T-cell (primary cell): ENCODE data around the gene CRYBG3. TPM values are rescaled to one million over a fixed set of nuclear protein-coding genes. Genes with fewer than 3 reads are reported as not detected.
A peak's percentile ranks its signal among the peaks of the same experiment; 100 is the strongest.

Experiments used
- ATAC-seq, 4 experiments: fragments of 200-7000 bp in 3 of 4; fragments of 150-1000 bp in 1 of 4; cut with Tn5 transposase; replicated peaks in 1 of 4; 1 replicate in 3 of 4; 2 replicates in 1 of 4; pipeline ENCODE4 v1.10.0; 2021; ENCODE audit warnings: moderate library complexity in 3 of 4, mild to moderate bottlenecking in 2 of 4, moderate number of reproducible peaks in 1 of 4
- CTCF ChIA-PET, 2 donors: fragments of 300-600 bp; sonication (Branson Sonifier 250); formaldehyde crosslinking; loops; one replicate each; lab custom pipeline; 2022; ENCODE audit warnings: antibody characterized with exemption in 2 of 2; lab: Charles Lee
- POLR2A ChIA-PET, 2 donors: fragments of 300-600 bp; sonication (Branson Sonifier 250); formaldehyde crosslinking; loops; one replicate each; lab custom pipeline; 2022; ENCODE audit warnings: antibody characterized with exemption in 2 of 2; lab: Charles Lee
- DNase-seq, 35 experiments: peaks; one replicate each; pipeline versions ENCODE4 v3.0.0 to v3.0.0-alpha.2; 2013 to 2023
- H3K27ac ChIP-seq: one replicate; pipeline ENCODE4 v1.5.1; 2013; ENCODE audit warnings: low read length
- H3K27me3 ChIP-seq, 2 experiments: replicated peaks in 1 of 2; 1 replicate in 1 of 2; 2 replicates in 1 of 2; pipeline versions ENCODE4 v1.6.1 to v1.7.0; 2013; ENCODE audit warnings: low read length in 1 of 2, mixed read lengths in 1 of 2; ENCODE audit not compliant: control insufficient read depth in 2 of 2, insufficient read depth in 2 of 2; ENCODE audit errors: extremely low read depth in 1 of 2
- H3K36me3 ChIP-seq, 2 donors: 1 replicate in 1 of 2; 2 replicates in 1 of 2; pipeline versions ENCODE4 v1.6.1 to v1.7.0; 2013; ENCODE audit warnings: low read length in 1 of 2; ENCODE audit not compliant: control insufficient read depth in 2 of 2, insufficient read depth in 1 of 2; ENCODE audit errors: extremely low read depth in 1 of 2
- H3K4me1 ChIP-seq, 2 experiments: 1 replicate in 1 of 2; 2 replicates in 1 of 2; pipeline versions ENCODE4 v1.6.1 to v1.7.0; 2013; ENCODE audit warnings: low read length in 2 of 2, mixed read lengths in 1 of 2; ENCODE audit not compliant: insufficient read depth in 2 of 2, control insufficient read depth in 1 of 2; ENCODE audit errors: extremely low read depth in 1 of 2
- H3K4me3 ChIP-seq, 2 donors: 1 replicate in 1 of 2; 2 replicates in 1 of 2; pipeline versions ENCODE4 v1.5.1 to v1.7.0; 2013; ENCODE audit warnings: mild to moderate bottlenecking in 2 of 2, low read length in 1 of 2, moderate library complexity in 1 of 2; ENCODE audit not compliant: control insufficient read depth in 1 of 2; ENCODE audit errors: extremely low read depth in 1 of 2
- H3K9me3 ChIP-seq: 2 replicates; pipeline ENCODE4 v1.7.0; 2013
- H3K27ac Mint-ChIP-seq, 2 donors: one replicate each; pipeline ENCODE4 v1.8.0; 2020 to 2021; ENCODE audit warnings: mild to moderate bottlenecking in 2 of 2, mixed read lengths in 2 of 2
- H3K27me3 Mint-ChIP-seq, 2 donors: one replicate each; pipeline ENCODE4 v1.8.0; 2021 to 2022; ENCODE audit warnings: mixed read lengths in 2 of 2
- H3K36me3 Mint-ChIP-seq: one replicate; pipeline ENCODE4 v1.8.0; 2021; ENCODE audit warnings: mixed read lengths
- H3K4me1 Mint-ChIP-seq, 3 donors: one replicate each; pipeline ENCODE4 v1.8.0; 2020 to 2022; ENCODE audit warnings: mixed read lengths in 3 of 3, mild to moderate bottlenecking in 1 of 3
- H3K4me3 Mint-ChIP-seq, 3 donors: one replicate each; pipeline ENCODE4 v1.8.0; 2020 to 2022; ENCODE audit warnings: mild to moderate bottlenecking in 3 of 3, mixed read lengths in 3 of 3, moderate library complexity in 3 of 3
- H3K9me3 Mint-ChIP-seq, 3 donors: one replicate each; pipeline ENCODE4 v1.8.0; 2020 to 2022; ENCODE audit warnings: mixed read lengths in 3 of 3
- WGBS: methylation state at CpG from one replicate; pipeline ENCODE4 v1.1.5; 2013; ENCODE audit warnings: missing lambda C conversion rate; ENCODE audit not compliant: insufficient coverage; 5-methylcytosine and 5-hydroxymethylcytosine counted together
- total RNA-seq, 35 experiments: library from RNA in 6 of 35; stranded (reverse) in 6 of 35; fragments of 120-200 nt in 1 of 35; gene quantifications; one replicate each; pipeline versions ENCODE4 v1.2.1 to v1.2.4 and lab custom pipeline; 2013 to 2026

The CRYBG3 gene
- total RNA-seq, 5 donors from 2014 or later (not counting 1 experiment from before 2014, with no cell fraction given), result 3.1 to 5.8 (median 5.3) TPM

- H3K4me3 Mint-ChIP-seq, result no peak overlapping the region
- peaks cover 2% of the 10 kb centered on the region for H3K36me3 Mint-ChIP-seq
- ChIA-PET POLR2A (interaction anchor here in 1 of 2 donors (0.5 kb wide), 1 partner anchor 41 kb away, joined by 3 read pairs; no protein-coding TSS in a partner anchor), CTCF (no interaction called here)
- H3K27ac ChIP-seq, result no peak overlapping the region
- no peaks in the 10 kb centered on the region for H3K27me3 ChIP-seq
- H3K9me3 Mint-ChIP-seq, result no peaks in the 10 kb centered on the region
- no peak for DNase-seq
- peaks cover 0 to 5% (median 0%) of the 10 kb centered on the region in 3 donors for H3K4me1 Mint-ChIP-seq
- no peaks in the 10 kb centered on the region for H3K4me1 ChIP-seq
- H3K9me3 ChIP-seq, result no peaks in the 10 kb centered on the region
- ATAC-seq, result no peak
- WGBS, result 83% methylated on average over 1 of the region's 1 CpG
- H3K27me3 Mint-ChIP-seq, result no peaks in the 10 kb centered on the region
- H3K27ac Mint-ChIP-seq, result no peak overlapping the region
- H3K36me3 ChIP-seq, result no peaks in the 10 kb centered on the region
- no peak overlapping the region for H3K4me3 ChIP-seq
Observed at GRCh38 chr3:97862582-97862981, 40.8 kb downstream of the CRYBG3 start.

DNA sequence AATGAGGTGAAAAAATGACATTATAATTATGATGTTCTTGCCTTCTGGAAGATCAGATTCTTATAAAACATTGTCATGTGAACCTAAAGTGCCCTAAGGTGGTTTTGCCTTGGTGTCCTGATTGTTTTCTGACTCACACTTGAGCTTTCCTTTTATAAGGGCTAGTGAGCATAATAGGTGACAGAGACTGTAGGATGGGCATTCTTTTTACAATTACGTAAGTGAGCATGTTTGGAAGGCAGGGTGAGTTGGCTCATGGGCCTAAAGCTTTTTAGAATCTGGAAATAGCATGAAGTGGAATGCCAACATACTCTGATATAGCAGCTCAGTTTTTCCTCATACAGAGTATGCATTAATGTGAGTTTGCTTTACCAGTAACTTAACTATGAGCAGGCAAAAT, 41.2 kb downstream of the CRYBG3 start:
- POLR2A ChIA-PET, result interaction anchor here in 1 of 2 donors (0.5 kb wide), 1 partner anchor 42 kb away, joined by 3 read pairs; no protein-coding TSS in a partner anchor

DNA sequence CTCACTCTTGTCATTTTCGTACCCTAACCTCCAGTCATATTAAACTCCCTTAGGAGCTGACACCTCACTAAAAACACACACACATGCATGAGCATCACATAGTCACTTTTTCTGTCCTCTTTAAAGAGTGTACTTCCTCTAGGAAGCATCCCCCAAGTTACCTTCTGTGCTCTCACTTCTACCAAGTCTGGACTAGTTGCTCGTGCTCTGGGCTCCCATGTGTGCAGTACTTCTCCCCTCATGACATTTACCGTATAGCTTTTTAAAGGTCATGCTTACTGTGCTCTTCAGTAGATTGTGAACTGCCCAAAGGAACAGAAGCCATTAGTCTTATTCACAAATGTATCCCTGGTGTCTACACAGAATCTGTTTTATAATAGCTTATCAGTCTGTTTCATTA, 42.0 kb downstream of the CRYBG3 start:
- no peak for ATAC-seq

More for the DNA sequence above, 41.2 kb downstream of the CRYBG3 start:
- no peak overlapping the region for H3K4me3 Mint-ChIP-seq
- H3K27ac ChIP-seq, result no peak overlapping the region
- CTCF ChIA-PET, result no interaction called here
- no peaks in the 10 kb centered on the region for H3K27me3 ChIP-seq
- H3K9me3 ChIP-seq, result no peaks in the 10 kb centered on the region
- H3K27me3 Mint-ChIP-seq, result no peaks in the 10 kb centered on the region
- no peaks in the 10 kb centered on the region for H3K9me3 Mint-ChIP-seq
- H3K36me3 Mint-ChIP-seq, result peaks cover 2% of the 10 kb centered on the region
- no peak for ATAC-seq
- H3K4me3 ChIP-seq, result no peak overlapping the region
- DNase-seq, result no peak
- H3K4me1 Mint-ChIP-seq, result peaks cover 0 to 5% (median 0%) of the 10 kb centered on the region in 3 donors
- H3K36me3 ChIP-seq, result no peaks in the 10 kb centered on the region
- H3K27ac Mint-ChIP-seq, result no peak overlapping the region
- WGBS, result no CpG with 5 or more reads among the region's 1 CpG
- no peaks in the 10 kb centered on the region for H3K4me1 ChIP-seq

GRCh38 chr3:97871186-97871585, 49.4 kb downstream of the CRYBG3 start:
- Mint-ChIP-seq H3K27me3 (no peaks in the 10 kb centered on the region), H3K27ac (no peak overlapping the region), H3K9me3 (no peaks in the 10 kb centered on the region), H3K4me1 (peaks cover 15 to 22% (median 20%) of the 10 kb centered on the region in 3 donors), H3K36me3 (peaks cover 6% of the 10 kb centered on the region), H3K4me3 (no peak overlapping the region)
- Histone ChIP-seq H3K9me3 (no peaks in the 10 kb centered on the region), H3K27ac (no peak overlapping the region), H3K4me3 (no peak overlapping the region), H3K27me3 (no peaks in the 10 kb centered on the region), H3K36me3 (no peaks in the 10 kb centered on the region), H3K4me1 (no peaks in the 10 kb centered on the region)
- ChIA-PET POLR2A (no interaction called here), CTCF (no interaction called here)
- DNase-seq, result no peak
- 78% methylated on average over 2 of the region's 3 CpGs for WGBS
- no peak for ATAC-seq

More for the DNA sequence above, 42.0 kb downstream of the CRYBG3 start:
- Mint-ChIP-seq H3K27me3 (no peaks in the 10 kb centered on the region), H3K4me3 (no peak overlapping the region), H3K4me1 (peaks cover 0 to 5% (median 0%) of the 10 kb centered on the region in 3 donors), H3K27ac (no peak overlapping the region), H3K36me3 (peaks cover 2% of the 10 kb centered on the region), H3K9me3 (no peaks in the 10 kb centered on the region)
- Histone ChIP-seq H3K4me1 (no peaks in the 10 kb centered on the region), H3K27ac (no peak overlapping the region), H3K27me3 (no peaks in the 10 kb centered on the region), H3K9me3 (no peaks in the 10 kb centered on the region), H3K4me3 (no peak overlapping the region), H3K36me3 (no peaks in the 10 kb centered on the region)
- POLR2A ChIA-PET, result no interaction called here
- CTCF ChIA-PET, result no interaction called here
- no peak for DNase-seq
- 91% methylated on average over 3 of the region's 3 CpGs for WGBS

DNA sequence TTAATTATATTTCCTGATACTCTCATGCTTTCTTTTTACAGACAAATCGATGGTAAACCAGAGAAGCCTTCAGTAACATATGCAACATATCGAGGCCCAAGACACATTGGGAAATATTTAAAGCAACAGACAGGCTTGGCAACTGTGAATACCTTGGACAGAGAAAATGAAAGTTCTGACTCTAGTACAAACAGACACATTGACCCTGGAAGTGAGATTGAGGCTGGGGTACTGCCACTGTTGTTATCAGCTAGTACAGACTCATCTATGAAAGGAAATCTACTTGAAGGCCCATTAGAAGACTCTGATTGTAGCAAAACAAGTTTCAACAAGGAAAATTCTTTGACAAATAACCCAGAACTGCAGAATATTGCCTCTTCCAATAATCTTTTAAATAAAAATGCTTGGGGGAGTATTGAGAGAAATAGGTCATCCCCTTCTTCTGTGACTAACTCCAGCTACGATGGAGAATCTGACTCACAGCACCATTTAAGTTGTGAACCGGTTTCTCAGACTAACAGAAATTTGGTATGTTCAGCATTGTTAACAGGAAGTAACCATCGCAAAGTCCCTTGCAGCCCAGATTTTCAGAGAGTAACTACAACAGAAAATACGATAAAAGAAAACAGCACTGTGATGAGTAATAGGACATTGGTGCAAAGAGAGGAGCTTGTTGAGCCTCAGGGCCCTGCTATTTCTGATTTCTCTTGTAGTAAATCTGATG, 50.2 kb downstream of the CRYBG3 start:
- no peaks in the 10 kb centered on the region for H3K9me3 ChIP-seq
- H3K36me3 ChIP-seq, result no peaks in the 10 kb centered on the region
- H3K4me1 ChIP-seq, result no peaks in the 10 kb centered on the region
- peaks cover 4% of the 10 kb centered on the region for H3K36me3 Mint-ChIP-seq
- H3K27me3 ChIP-seq, result no peaks in the 10 kb centered on the region
- ChIA-PET CTCF (interaction anchor here (0.6 to 1.4 kb wide), 2 partner anchors 50 to 675 kb away, joined by 3 to 4 read pairs; partner anchors contain the start of gene CRYBG3 (in 1 of the 2)), POLR2A (interaction anchor here in 1 of 2 donors (0.5 kb wide), 1 partner anchor 44 kb away, joined by 9 read pairs; no protein-coding TSS in a partner anchor)
- peak overlapping the region; percentile 22 to 51 (median 43) for H3K4me3 Mint-ChIP-seq
- H3K9me3 Mint-ChIP-seq, result peaks cover 0 to 5% (median 0%) of the 10 kb centered on the region in 3 donors
- no peaks in the 10 kb centered on the region for H3K27me3 Mint-ChIP-seq
- peak overlapping the region in 1 of 2 donors; percentile 3 for H3K4me3 ChIP-seq
- peaks cover 15 to 22% (median 20%) of the 10 kb centered on the region in 3 donors for H3K4me1 Mint-ChIP-seq
- DNase-seq, result peak in 2 of 35 experiments; percentile 4 to 24
- WGBS, result 60% methylated on average over 1 of the region's 6 CpGs
- H3K27ac ChIP-seq, result peak overlapping the region; percentile 61
- H3K27ac Mint-ChIP-seq, result peak overlapping the region; percentile 85 to 88
- ATAC-seq, result peak; percentile 54 to 94 (median 82)

DNA sequence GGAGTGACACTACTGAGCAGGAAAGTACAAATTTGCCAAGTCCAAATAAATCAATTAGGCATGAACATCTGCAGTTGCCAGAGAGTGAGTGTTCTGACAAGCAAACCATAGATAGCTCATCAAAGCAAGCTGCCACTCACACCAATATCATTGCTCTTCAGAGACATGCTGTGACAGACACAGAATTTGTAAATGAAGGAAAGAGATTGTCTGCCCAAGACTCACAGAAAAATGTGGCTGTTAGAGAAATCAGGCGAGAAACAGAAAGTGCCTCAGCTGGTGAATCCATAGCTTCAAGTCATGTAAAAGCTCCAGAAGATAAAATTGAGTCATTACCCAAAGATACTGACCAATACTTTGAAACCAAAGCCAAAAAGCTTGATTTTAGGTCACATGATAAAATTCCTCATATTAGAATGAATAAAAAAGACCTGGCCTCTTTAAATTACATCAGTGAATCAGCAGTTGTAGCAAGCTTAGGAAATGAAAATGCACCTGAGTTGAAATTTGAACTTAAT, 50.8 kb downstream of the CRYBG3 start:
- no peak for DNase-seq

More for the DNA sequence above, 50.8 kb downstream of the CRYBG3 start:
- H3K4me3 ChIP-seq, result peak overlapping the region in 1 of 2 donors; percentile 3
- no peaks in the 10 kb centered on the region for H3K9me3 ChIP-seq
- POLR2A ChIA-PET, result interaction anchor here in 1 of 2 donors (0.5 kb wide), 1 partner anchor 44 kb away, joined by 9 read pairs; no protein-coding TSS in a partner anchor
- H3K36me3 Mint-ChIP-seq, result peaks cover 4% of the 10 kb centered on the region
- H3K27me3 ChIP-seq, result no peaks in the 10 kb centered on the region
- peak overlapping the region; percentile 61 for H3K27ac ChIP-seq
- H3K9me3 Mint-ChIP-seq, result peaks cover 0 to 5% (median 0%) of the 10 kb centered on the region in 3 donors
- ATAC-seq, result peak in 1 of 4 experiments; percentile 27
- peaks cover 15 to 22% (median 20%) of the 10 kb centered on the region in 3 donors for H3K4me1 Mint-ChIP-seq
- CTCF ChIA-PET, result interaction anchor here (0.6 to 1.4 kb wide), 3 partner anchors 51 to 674 kb away, joined by 3 to 4 read pairs (median 3); partner anchors contain the start of gene CRYBG3 (in 1 of the 2)
- no peaks in the 10 kb centered on the region for H3K4me1 ChIP-seq
- H3K4me3 Mint-ChIP-seq, result peak overlapping the region; percentile 22 to 51 (median 43)
- peak overlapping the region; percentile 85 to 88 for H3K27ac Mint-ChIP-seq
- 67% methylated on average over 1 of the region's 1 CpG for WGBS
- no peaks in the 10 kb centered on the region for H3K36me3 ChIP-seq
- H3K27me3 Mint-ChIP-seq, result no peaks in the 10 kb centered on the region
